Muscle layer of colon (tissue), 2 donors: ENCODE results near the gene PCBP3.

ENCODE experiments used
- H3K27ac ChIP-seq: one replicate; pipeline ENCODE4 v1.7.0; 2013; ENCODE audit warnings: low read depth, mild to moderate bottlenecking, low read length, moderate library complexity
- H3K27me3 ChIP-seq, 2 donors: one replicate each; pipeline ENCODE4 v1.7.0; 2013; ENCODE audit warnings: low read length in 2 of 2, mild to moderate bottlenecking in 2 of 2; ENCODE audit not compliant: insufficient read depth in 2 of 2, control insufficient read depth in 1 of 2
- H3K36me3 ChIP-seq: one replicate; pipeline ENCODE4 v1.7.0; 2013; ENCODE audit warnings: mild to moderate bottlenecking, low read length; ENCODE audit not compliant: insufficient read depth
- H3K4me1 ChIP-seq: one replicate; pipeline ENCODE4 v1.7.0; 2013; ENCODE audit warnings: mild to moderate bottlenecking, low read length; ENCODE audit not compliant: insufficient read depth
- H3K4me3 ChIP-seq, 2 donors: one replicate each; pipeline ENCODE4 v1.7.0; 2013; ENCODE audit warnings: low read length in 2 of 2, low read depth in 1 of 2, mild to moderate bottlenecking in 1 of 2, moderate library complexity in 1 of 2
- H3K9ac ChIP-seq: one replicate; pipeline ENCODE4 v1.7.0; 2013; ENCODE audit warnings: low read length
- H3K9me3 ChIP-seq: one replicate; pipeline ENCODE4 v1.7.0; 2013; ENCODE audit warnings: mild to moderate bottlenecking, low read length
- donor health status: abdominal sarcoma.
- donor health status: Adenocarcinoma of cecum.

Gene PCBP3

GRCh38 chr21:45906196-45906805 lies 262.8 kb downstream of the PCBP3 start:
- Histone ChIP-seq H3K27ac (no peak overlapping the region), H3K9ac (no peak overlapping the region), H3K4me1 (no peaks in the 10 kb centered on the region), H3K9me3 (no peaks in the 10 kb centered on the region), H3K27me3 (no peaks in the 10 kb centered on the region), H3K36me3 (no peaks in the 10 kb centered on the region), H3K4me3 (no peak overlapping the region)

- Histone ChIP-seq H3K9me3 (no peaks in the 10 kb centered on the region), H3K4me3 (no peak overlapping the region), H3K27me3 (no peaks in the 10 kb centered on the region), H3K27ac (no peak overlapping the region), H3K4me1 (no peaks in the 10 kb centered on the region), H3K36me3 (no peaks in the 10 kb centered on the region), H3K9ac (no peak overlapping the region)
These were observed 263.3 kb downstream of the PCBP3 start for GRCh38 chr21:45906859-45907258.

DNA sequence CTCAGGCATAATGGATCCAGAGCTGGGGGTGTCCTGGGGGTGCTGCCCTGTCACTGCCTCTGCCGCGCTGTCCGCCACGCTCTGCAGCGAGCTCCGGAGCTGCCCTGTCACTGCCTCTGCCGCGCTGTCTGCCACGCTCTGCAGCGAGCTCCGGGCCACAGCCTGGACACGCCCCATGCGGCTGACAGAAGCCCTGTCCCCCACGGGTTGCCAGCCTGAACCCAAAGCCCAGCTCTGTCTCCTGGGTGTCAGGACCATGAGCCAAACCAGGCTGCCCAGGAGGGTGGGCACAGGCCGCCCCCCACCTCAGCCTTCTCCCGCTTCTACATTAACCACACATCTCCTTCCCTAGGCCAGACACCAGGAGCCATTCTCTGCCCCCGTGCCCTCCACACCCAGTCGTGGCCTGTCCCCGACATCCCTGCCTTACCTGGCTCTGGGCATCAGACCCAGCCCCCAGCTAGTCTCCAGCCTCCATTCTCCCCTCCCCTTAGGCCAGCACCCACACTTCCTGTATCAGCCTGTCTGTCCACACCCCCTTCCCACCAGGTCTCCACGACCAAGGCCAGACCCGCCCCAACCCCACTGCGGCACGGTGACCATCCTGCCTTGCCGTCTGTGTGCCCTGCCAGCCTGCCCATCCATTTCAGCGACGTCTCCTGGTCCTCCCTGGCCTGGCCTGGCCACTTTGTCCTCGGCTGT lies 265.2 kb downstream of the PCBP3 start:
- no peak overlapping the region for H3K27ac ChIP-seq
- H3K36me3 ChIP-seq: no peaks in the 10 kb centered on the region
- H3K9me3 ChIP-seq: no peaks in the 10 kb centered on the region
- H3K9ac ChIP-seq: no peak overlapping the region
- H3K27me3 ChIP-seq: no peaks in the 10 kb centered on the region
- H3K4me3 ChIP-seq: no peak overlapping the region
- H3K4me1 ChIP-seq: no peaks in the 10 kb centered on the region

DNA sequence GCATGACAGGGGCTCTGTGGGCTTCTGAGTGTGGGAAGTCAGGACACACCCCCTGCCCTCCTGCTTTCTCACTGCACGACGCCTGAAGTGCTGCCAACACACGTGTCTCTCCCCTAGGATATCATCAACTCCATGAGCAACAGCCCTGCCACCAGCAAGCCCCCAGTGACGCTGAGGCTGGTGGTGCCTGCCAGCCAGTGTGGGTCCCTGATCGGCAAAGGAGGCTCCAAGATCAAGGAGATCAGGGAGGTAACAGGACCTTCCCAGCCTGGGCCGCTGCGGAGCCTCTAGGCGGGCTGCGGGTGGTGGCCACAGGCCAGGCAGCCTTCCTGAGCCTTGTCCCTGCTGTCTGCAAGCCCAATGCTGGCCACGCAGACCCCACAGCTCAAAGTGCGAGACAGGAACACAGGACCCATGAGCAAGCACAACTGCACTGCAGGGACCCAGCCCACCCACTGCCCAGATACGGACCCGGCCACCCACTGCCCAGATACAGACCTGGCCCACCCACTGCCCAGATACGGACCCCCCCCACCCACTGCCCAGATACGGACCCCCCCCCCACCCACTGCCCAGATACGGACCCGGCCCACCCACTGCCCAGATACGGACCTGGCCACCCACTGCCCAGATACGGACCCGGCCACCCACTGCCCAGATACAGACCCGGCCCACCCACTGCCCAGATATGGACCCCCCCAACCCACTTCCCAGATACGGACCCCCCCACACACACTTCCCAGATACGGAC lies 265.9 kb downstream of the PCBP3 start:
- Histone ChIP-seq H3K4me3 (no peak overlapping the region), H3K27me3 (no peaks in the 10 kb centered on the region), H3K9ac (no peak overlapping the region), H3K4me1 (no peaks in the 10 kb centered on the region), H3K36me3 (no peaks in the 10 kb centered on the region), H3K9me3 (no peaks in the 10 kb centered on the region), H3K27ac (no peak overlapping the region)

- H3K9ac ChIP-seq: no peak overlapping the region
- no peak overlapping the region for H3K27ac ChIP-seq
- no peaks in the 10 kb centered on the region for H3K9me3 ChIP-seq
- no peaks in the 10 kb centered on the region for H3K27me3 ChIP-seq
- H3K4me1 ChIP-seq: no peaks in the 10 kb centered on the region
- H3K4me3 ChIP-seq: no peak overlapping the region
- H3K36me3 ChIP-seq: no peaks in the 10 kb centered on the region
These were observed 266.6 kb downstream of the PCBP3 start for GRCh38 chr21:45910155-45910547.

GRCh38 chr21:45910548-45911221 lies 267.2 kb downstream of the PCBP3 start:
- no peak overlapping the region for H3K9ac ChIP-seq
- H3K27ac ChIP-seq: no peak overlapping the region
- H3K9me3 ChIP-seq: no peaks in the 10 kb centered on the region
- H3K4me3 ChIP-seq: no peak overlapping the region
- H3K36me3 ChIP-seq: no peaks in the 10 kb centered on the region
- no peaks in the 10 kb centered on the region for H3K27me3 ChIP-seq
- H3K4me1 ChIP-seq: no peaks in the 10 kb centered on the region

DNA sequence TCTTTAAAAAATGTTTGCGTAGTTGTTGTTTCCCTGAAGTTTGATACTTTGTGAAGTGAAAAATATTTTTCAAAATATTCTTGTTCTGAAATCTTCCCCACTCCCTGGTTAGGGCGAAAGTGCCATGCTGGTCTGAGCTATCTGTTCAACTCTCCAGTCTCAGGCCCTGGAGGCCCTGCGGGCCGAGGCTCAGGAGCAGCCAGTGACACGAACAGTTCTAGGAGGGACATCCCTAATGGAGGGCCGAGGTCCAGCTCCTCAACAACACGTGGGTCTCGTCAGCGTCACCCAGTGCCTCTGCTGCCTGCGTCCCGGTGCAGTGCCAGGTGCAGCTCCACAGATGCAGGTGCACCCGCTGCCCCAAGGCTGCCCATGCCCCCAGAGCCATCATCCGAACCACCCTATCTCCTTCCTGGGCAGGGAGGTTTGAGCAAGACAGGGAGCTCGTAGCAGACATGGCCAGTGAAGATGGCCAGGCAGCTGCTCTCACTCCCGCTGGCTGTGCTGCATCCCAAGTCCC lies 268.3 kb downstream of the PCBP3 start:
- H3K9me3 ChIP-seq: no peaks in the 10 kb centered on the region
- no peak overlapping the region for H3K27ac ChIP-seq
- no peak overlapping the region for H3K9ac ChIP-seq
- no peaks in the 10 kb centered on the region for H3K4me1 ChIP-seq
- no peaks in the 10 kb centered on the region for H3K36me3 ChIP-seq
- H3K27me3 ChIP-seq: no peaks in the 10 kb centered on the region
- no peak overlapping the region for H3K4me3 ChIP-seq

DNA sequence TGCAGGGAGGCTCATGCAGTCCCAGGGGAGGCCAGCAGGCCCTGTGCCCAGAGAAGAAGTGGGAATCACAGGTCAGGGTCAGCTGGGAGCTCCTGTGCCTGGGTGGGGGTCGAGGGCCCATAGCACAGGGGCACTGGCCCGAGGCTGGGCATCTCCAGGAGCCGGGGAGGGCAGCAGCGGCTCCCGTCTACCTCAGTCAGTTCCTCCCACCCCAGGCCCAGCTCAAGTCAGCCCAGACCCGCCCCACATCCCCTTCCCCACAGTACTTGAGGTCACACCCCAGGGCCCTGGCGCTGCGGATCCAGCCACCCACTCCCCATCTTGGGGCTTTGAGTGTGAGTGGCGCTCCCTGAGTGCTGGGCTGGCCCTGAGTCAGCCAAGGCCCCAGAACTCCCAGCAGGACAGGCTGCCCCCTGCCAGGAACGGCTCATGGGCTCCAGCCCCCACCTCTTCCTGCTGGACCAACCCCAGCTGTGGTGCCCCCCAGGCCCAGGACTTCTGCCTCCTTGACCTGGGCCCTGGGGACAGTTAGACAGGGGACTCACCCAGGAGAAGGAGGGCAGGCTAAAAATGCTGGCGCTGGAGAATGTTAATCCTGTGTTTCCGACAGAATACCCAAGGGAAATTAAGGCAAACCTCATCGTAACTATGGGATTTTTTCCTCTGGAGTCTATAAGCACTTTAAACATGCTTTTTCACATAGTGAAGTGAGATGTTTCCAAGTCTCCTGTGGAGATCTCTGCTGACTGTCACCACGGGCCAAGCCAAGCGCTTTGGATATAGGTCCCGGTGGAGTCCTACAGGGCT lies 269.3 kb downstream of the PCBP3 start:
- H3K9ac ChIP-seq: no peak overlapping the region
- H3K4me1 ChIP-seq: no peaks in the 10 kb centered on the region
- H3K9me3 ChIP-seq: no peaks in the 10 kb centered on the region
- no peak overlapping the region for H3K27ac ChIP-seq
- H3K27me3 ChIP-seq: no peaks in the 10 kb centered on the region
- H3K4me3 ChIP-seq: no peak overlapping the region
- no peaks in the 10 kb centered on the region for H3K36me3 ChIP-seq

- Histone ChIP-seq H3K36me3 (no peaks in the 10 kb centered on the region), H3K9me3 (no peaks in the 10 kb centered on the region), H3K4me1 (no peaks in the 10 kb centered on the region), H3K27me3 (no peaks in the 10 kb centered on the region), H3K9ac (no peak overlapping the region), H3K27ac (no peak overlapping the region), H3K4me3 (no peak overlapping the region)
These were observed 269.9 kb downstream of the PCBP3 start for GRCh38 chr21:45913418-45913765.

- H3K4me1 ChIP-seq: no peaks in the 10 kb centered on the region
- no peaks in the 10 kb centered on the region for H3K9me3 ChIP-seq
- H3K9ac ChIP-seq: no peak overlapping the region
- H3K27me3 ChIP-seq: no peaks in the 10 kb centered on the region
- no peak overlapping the region for H3K27ac ChIP-seq
- no peak overlapping the region for H3K4me3 ChIP-seq
- no peaks in the 10 kb centered on the region for H3K36me3 ChIP-seq
These were observed 270.4 kb downstream of the PCBP3 start for GRCh38 chr21:45913886-45914285.
